CD4-positive, alpha-beta memory T cell (primary cell): ENCODE measurements around the gene ZC3H12A. TPM values are rescaled to one million over a fixed set of nuclear protein-coding genes. Genes with fewer than 3 reads are reported as not detected.
A peak's percentile ranks its signal among the peaks of the same experiment; 100 is the strongest.
"Not testable (repeated sequence)": the region's sequence is repeated elsewhere in the genome, so short reads cannot be mapped to it uniquely, and the experiment has no call there.

Experiments
- CTCF ChIA-PET: fragments of 350-600 bp; sonication (Branson Sonifier 250); formaldehyde crosslinking; loops from one replicate; lab custom pipeline; 2021; ENCODE audit warnings: inconsistent platforms; ENCODE audit not compliant: partially characterized antibody; lab: Charles Lee
- POLR2A ChIA-PET: fragments of 350-600 bp; sonication (Branson Sonifier 250); formaldehyde crosslinking; loops from one replicate; lab custom pipeline; 2021; ENCODE audit not compliant: partially characterized antibody; lab: Charles Lee
- DNase-seq, 5 donors: peaks; one replicate each; pipeline versions ENCODE4 v3.0.0 to v3.0.0-alpha.2; 2020 to 2022; ENCODE audit warnings: mixed read lengths in 1 of 5
- H3K27ac ChIP-seq: one replicate; pipeline ENCODE4 v1.7.0; 2013; ENCODE audit warnings: low read depth, low read length
- H3K27me3 ChIP-seq: 2 replicates; pipeline ENCODE4 v1.7.0; 2013; ENCODE audit warnings: mild to moderate bottlenecking, low read length, moderate library complexity; ENCODE audit not compliant: insufficient read depth
- H3K36me3 ChIP-seq: 2 replicates; pipeline ENCODE4 v1.7.0; 2013; ENCODE audit warnings: mild to moderate bottlenecking, low read length, moderate library complexity; ENCODE audit not compliant: insufficient read depth
- H3K4me1 ChIP-seq: 2 replicates; pipeline ENCODE4 v1.7.0; 2013; ENCODE audit warnings: mild to moderate bottlenecking, low read length, moderate library complexity; ENCODE audit not compliant: insufficient read depth
- H3K4me3 ChIP-seq, 2 donors: one replicate each; pipeline ENCODE4 v1.7.0; 2013; ENCODE audit warnings: low read length in 2 of 2, mild to moderate bottlenecking in 1 of 2
- H3K9me3 ChIP-seq, 2 donors: one replicate each; pipeline ENCODE4 v1.7.0; 2013; ENCODE audit warnings: low read length in 2 of 2, control low read depth in 1 of 2; ENCODE audit not compliant: control insufficient read depth in 1 of 2
- H3K27ac Mint-ChIP-seq, 7 donors: one replicate each; pipeline ENCODE4 v1.8.0; 2020 to 2021; ENCODE audit warnings: mixed read lengths in 7 of 7, mild to moderate bottlenecking in 6 of 7, inconsistent platforms in 3 of 7, moderate library complexity in 3 of 7
- H3K27me3 Mint-ChIP-seq, 2 donors: one replicate each; pipeline ENCODE4 v1.8.0; 2020 to 2021; ENCODE audit warnings: mixed read lengths in 2 of 2
- H3K36me3 Mint-ChIP-seq, 2 donors: one replicate each; pipeline ENCODE4 v1.8.0; 2020 to 2021; ENCODE audit warnings: mixed read lengths in 2 of 2, inconsistent platforms in 1 of 2, mild to moderate bottlenecking in 1 of 2
- H3K4me1 Mint-ChIP-seq, 4 donors: one replicate each; pipeline ENCODE4 v1.8.0; 2020 to 2021; ENCODE audit warnings: mixed read lengths in 4 of 4, mild to moderate bottlenecking in 1 of 4
- H3K4me3 Mint-ChIP-seq, 8 donors: one replicate each; pipeline ENCODE4 v1.8.0; 2020 to 2021; ENCODE audit warnings: mixed read lengths in 8 of 8, mild to moderate bottlenecking in 7 of 8, moderate library complexity in 6 of 8, inconsistent platforms in 3 of 8
- H3K9me3 Mint-ChIP-seq, 8 donors: one replicate each; pipeline ENCODE4 v1.8.0; 2020 to 2021; ENCODE audit warnings: mixed read lengths in 8 of 8, mild to moderate bottlenecking in 5 of 8, inconsistent platforms in 3 of 8, moderate library complexity in 1 of 8
- intact Hi-C: fragments of 100-400 bp; cut with micrococcal nuclease; formaldehyde crosslinking; loops from one replicate; pipeline ENCODE4 v1.15.1; 2023
- polyA plus RNA-seq, 2 donors: library from polyadenylated mRNA; unstranded; fragments of 300-500 nt; fragmentation: Illumina TruSeq; gene quantifications; one replicate each; pipeline ENCODE4 v1.2.3, GENCODE V29; 2021
- total RNA-seq, 2 experiments: library from RNA; stranded (reverse); gene quantifications; one replicate each; pipeline ENCODE4 v1.2.3, GENCODE V29; 2021

ZC3H12A gene
- total and polyA plus RNA-seq, 4 experiments from 2014 or later: 10.6 to 60.7 (median 37.3) TPM

- peaks cover 40 to 57% of the 10 kb centered on the region in 2 donors for H3K36me3 Mint-ChIP-seq
- intact Hi-C loops, H3K9me3 ChIP-seq, H3K27ac ChIP-seq, H3K9me3 Mint-ChIP-seq, H3K27me3 ChIP-seq, DNase-seq, H3K27me3 Mint-ChIP-seq, H3K4me3 ChIP-seq, H3K4me1 ChIP-seq, H3K4me3 Mint-ChIP-seq: not testable (repeated sequence)
- peaks cover 52% of the 10 kb centered on the region for H3K36me3 ChIP-seq
- ChIA-PET CTCF (interaction anchor here (0.9 to 2.1 kb wide), 6 partner anchors 12 to 100 kb away, joined by 3 to 10 read pairs (median 4); partner anchors contain the start of gene MEAF6), POLR2A (interaction anchor here (0.8 to 2.4 kb wide), 3 partner anchors 12 to 28 kb away, joined by 3 to 11 read pairs (median 5); partner anchors contain the start of genes MEAF6 and ZC3H12A)
- peaks cover 9 to 14% (median 10%) of the 10 kb centered on the region in 4 donors for H3K4me1 Mint-ChIP-seq
- peak overlapping the region in 2 of 7 donors; percentile 27 to 48 for H3K27ac Mint-ChIP-seq
Measured at GRCh38 chr1:37502791-37503190, 28.4 kb downstream of the ZC3H12A start.

GRCh38 chr1:37506740-37507139 lies 32.4 kb downstream of the ZC3H12A start:
- no peaks in the 10 kb centered on the region for H3K9me3 ChIP-seq
- H3K27ac ChIP-seq: no peak overlapping the region
- POLR2A ChIA-PET: interaction anchor here (0.6 kb wide), 1 partner anchor 28 kb away, joined by 3 read pairs; no protein-coding TSS in a partner anchor
- CTCF ChIA-PET: interaction anchor here (1.7 to 2.5 kb wide), 2 partner anchors 19 to 28 kb away, joined by 4 to 9 read pairs; no protein-coding TSS in a partner anchor
- Mint-ChIP-seq H3K9me3 (peaks cover 0 to 4% (median 0%) of the 10 kb centered on the region in 8 donors), H3K27me3 (no peaks in the 10 kb centered on the region), H3K4me1 (peaks cover 20 to 27% (median 20%) of the 10 kb centered on the region in 4 donors), H3K36me3 (peaks cover 41 to 49% of the 10 kb centered on the region in 2 donors), H3K27ac (no peak overlapping the region), H3K4me3 (no peak overlapping the region)
- H3K4me1 ChIP-seq: peaks cover 7% of the 10 kb centered on the region
- intact Hi-C loops: no loop called here
- no peak overlapping the region for H3K4me3 ChIP-seq
- no peak for DNase-seq
- peaks cover 38% of the 10 kb centered on the region for H3K36me3 ChIP-seq
- no peaks in the 10 kb centered on the region for H3K27me3 ChIP-seq

GRCh38 chr1:37509181-37509580 lies 34.8 kb downstream of the ZC3H12A start:
- DNase-seq: no peak
- Histone ChIP-seq H3K27me3 (no peaks in the 10 kb centered on the region), H3K9me3 (no peaks in the 10 kb centered on the region), H3K4me3 (no peak overlapping the region), H3K36me3 (peaks cover 30% of the 10 kb centered on the region), H3K4me1 (peaks cover 26% of the 10 kb centered on the region), H3K27ac (no peak overlapping the region)
- ChIA-PET POLR2A (interaction anchor here (0.9 to 1.2 kb wide), 2 partner anchors 31 to 34 kb away, joined by 3 to 4 read pairs; no protein-coding TSS in a partner anchor), CTCF (interaction anchor here (0.9 to 2.2 kb wide), 6 partner anchors 19 to 173 kb away, joined by 3 to 6 read pairs (median 4); no protein-coding TSS in a partner anchor)
- Mint-ChIP-seq H3K27me3 (no peaks in the 10 kb centered on the region), H3K4me1 (peaks cover 31 to 47% (median 35%) of the 10 kb centered on the region in 4 donors), H3K27ac (peak overlapping the region in 5 of 7 donors; percentile 1 to 86 (median 24)), H3K36me3 (peaks cover 39 to 52% of the 10 kb centered on the region in 2 donors), H3K4me3 (no peak overlapping the region), H3K9me3 (peaks cover 0 to 4% (median 0%) of the 10 kb centered on the region in 8 donors)
- intact Hi-C loops: no loop called here

- peak overlapping the region; percentile 95 to 99 (median 98) for H3K4me3 Mint-ChIP-seq
- ChIA-PET CTCF (interaction anchor here (0.8 to 3.6 kb wide), 16 partner anchors 11 to 346 kb away, joined by 3 to 20 read pairs (median 10); partner anchors contain the start of genes MTF1 and SNIP1), POLR2A (interaction anchor here (1.1 to 5.0 kb wide), 17 partner anchors 11 to 418 kb away, joined by 3 to 131 read pairs (median 5); partner anchors contain the start of genes C1orf122, CDCA8, GNL2 and MTF1)
- no peaks in the 10 kb centered on the region for H3K27me3 ChIP-seq
- peaks cover 0 to 3% (median 0%) of the 10 kb centered on the region in 8 donors for H3K9me3 Mint-ChIP-seq
- H3K27ac Mint-ChIP-seq: peak overlapping the region; percentile 93 to 98 (median 97)
- peak overlapping the region; percentile 82 for H3K27ac ChIP-seq
- peaks cover 34% of the 10 kb centered on the region for H3K4me1 ChIP-seq
- intact Hi-C loops: loop anchor here (1.0 to 2.0 kb wide), 5 partner anchors 40 to 168 kb away; partner anchors contain the start of genes GNL2, SNIP1 and ZC3H12A
- H3K36me3 Mint-ChIP-seq: peaks cover 19 to 34% of the 10 kb centered on the region in 2 donors
- peak overlapping the region; percentile 57 to 74 for H3K4me3 ChIP-seq
- H3K36me3 ChIP-seq: peaks cover 7% of the 10 kb centered on the region
- H3K4me1 Mint-ChIP-seq: peaks cover 31 to 48% (median 39%) of the 10 kb centered on the region in 4 donors
- no peaks in the 10 kb centered on the region for H3K27me3 Mint-ChIP-seq
- peak; percentile 26 to 68 (median 33) for DNase-seq
- H3K9me3 ChIP-seq: no peaks in the 10 kb centered on the region
Measured at GRCh38 chr1:37513795-37514349, 39.5 kb downstream of the ZC3H12A start.

- Mint-ChIP-seq H3K27ac (peak within 1 kb of the TSS; percentile 96 to 99 (median 99)), H3K4me1 (peaks cover 27 to 49% (median 38%) of the 10 kb centered on the region in 4 donors), H3K36me3 (peaks cover 12 to 30% of the 10 kb centered on the region in 2 donors), H3K27me3 (no peaks in the 10 kb centered on the region), H3K4me3 (peak within 1 kb of the TSS; percentile 97 to 99 (median 98)), H3K9me3 (no peaks in the 10 kb centered on the region)
- peak; percentile 81 to 88 (median 85) for DNase-seq
- H3K36me3 ChIP-seq: no peaks in the 10 kb centered on the region
- no peaks in the 10 kb centered on the region for H3K9me3 ChIP-seq
- peak within 1 kb of the TSS; percentile 74 for H3K4me3 ChIP-seq
- H3K4me1 ChIP-seq: peaks cover 34% of the 10 kb centered on the region
- intact Hi-C loops: loop anchor here (1.0 to 2.0 kb wide), 5 partner anchors 40 to 168 kb away; partner anchors contain the start of genes GNL2, SNIP1 and ZC3H12A
- ChIA-PET CTCF (interaction anchor here (0.6 to 3.6 kb wide), 22 partner anchors 9 to 345 kb away, joined by 3 to 20 read pairs (median 7); partner anchors contain the start of genes CDCA8, MTF1 and SNIP1), POLR2A (interaction anchor here (0.6 to 5.0 kb wide), 25 partner anchors 9 to 1050 kb away, joined by 3 to 131 read pairs (median 5); partner anchors contain the start of genes C1orf122, CDCA8, GNL2 and MRPS15)
- H3K27ac ChIP-seq: peak within 1 kb of the TSS; percentile 82
- no peaks in the 10 kb centered on the region for H3K27me3 ChIP-seq
Measured at GRCh38 chr1:37514350-37515184, 40.2 kb downstream of the ZC3H12A start, which contains the start of gene MEAF6. Gene MEAF6 (minus strand): TSS chr1:37514766. CDS start chr1:37514746, 20 bp downstream.
